HCT116 (cell line): ENCODE results near the gene HMGXB4. TPM values are rescaled to one million over a fixed set of nuclear protein-coding genes. Genes with fewer than 3 reads are reported as not detected.

ENCODE experiments used
- ATAC-seq: fragments of 200-7000 bp; cut with Tn5 transposase; 2 replicates; pipeline ENCODE4 v1.9.1; 2020; ENCODE audit warnings: mild to moderate bottlenecking, moderate library complexity
- BruUV-seq: library from RNA; stranded (reverse); fragments of 400-500 nt; replicated peaks from 2 replicates; lab custom pipeline; 2021; lab: Mats Ljungman, UMichigan
- CTCF ChIA-PET: fragments of 300-600 bp; sonication (Branson Sonifier 250); formaldehyde crosslinking; loops from one replicate; lab custom pipeline; 2021; ENCODE audit warnings: antibody characterized with exemption; lab: Charles Lee
- POLR2A ChIA-PET: fragments of 300-600, 350-600 bp; sonication (Branson Sonifier 250); formaldehyde crosslinking; loops from one replicate; lab custom pipeline; 2021; ENCODE audit warnings: antibody characterized with exemption; lab: Charles Lee
- RAD21 ChIA-PET, 2 experiments: fragments of 300-600 bp; sonication (Branson Sonifier 250); formaldehyde crosslinking; loops; one replicate each; lab custom pipeline; 2023; ENCODE audit warnings: low total read pairs in 2 of 2; ENCODE audit not compliant: uncharacterized antibody in 2 of 2, unreplicated experiment in 2 of 2, low non-redundant PET in 1 of 2; lab: Charles Lee
- DNase-seq: peaks from one replicate; pipeline ENCODE4 v3.0.0-alpha.2; 2010; ENCODE audit warnings: low read depth, low spot score
- H2AFZ ChIP-seq: fragments of 200-600 bp; shearing (Covaris generic), sonication (generic); 2 replicates; pipeline ENCODE4 v1.6.1; 2017; ENCODE audit warnings: low read depth, mixed run types, mixed read lengths, antibody characterized with exemption, low read length; ENCODE audit not compliant: poor library complexity, severe bottlenecking
- H3K27ac ChIP-seq: 2 replicates; pipeline ENCODE4 v1.5.1; 2012; ENCODE audit warnings: low read depth, low read length
- H3K27me3 ChIP-seq: fragments of 200-600 bp; sonication (generic); 2 replicates; pipeline ENCODE4 v1.6.1; 2016; ENCODE audit warnings: mixed run types, low read length, mixed read lengths; ENCODE audit not compliant: insufficient read depth
- H3K36me3 ChIP-seq, 2 experiments: fragments of 200-500 bp in 1 of 2; fragments of 200-600 bp in 1 of 2; sonication (Bioruptor generic) in 1 of 2; sonication (generic) in 1 of 2; 2 replicates each; pipeline versions ENCODE4 v1.5.1 to v1.6.1; 2014 to 2016; ENCODE audit warnings: low read length in 2 of 2, inconsistent platforms in 1 of 2, mixed read lengths in 1 of 2, mixed run types in 1 of 2; ENCODE audit not compliant: insufficient read depth in 2 of 2, control insufficient read depth in 1 of 2
- H3K4me1 ChIP-seq, 2 experiments: fragments of 200-600 bp in 1 of 2; sonication (generic) in 1 of 2; 2 replicates each; pipeline versions ENCODE4 v1.5.1 to v1.6.1; 2012 to 2017; ENCODE audit warnings: low read length in 2 of 2, inconsistent platforms in 1 of 2, mild to moderate bottlenecking in 1 of 2, mixed read lengths in 1 of 2, mixed run types in 1 of 2, moderate library complexity in 1 of 2; ENCODE audit not compliant: insufficient read depth in 2 of 2, control insufficient read depth in 1 of 2
- H3K4me2 ChIP-seq: fragments of 200-600 bp; sonication (generic); 2 replicates; pipeline ENCODE4 v1.6.1; 2017; ENCODE audit warnings: mixed run types, low read length, mixed read lengths
- H3K4me3 ChIP-seq, 2 experiments: fragments of 200-600 bp in 1 of 2; sonication (generic) in 1 of 2; replicated peaks in 1 of 2; 2 replicates each; pipeline ENCODE4 v1.5.1; 2011 to 2016; ENCODE audit warnings: low read length in 2 of 2, control low read depth in 1 of 2, low read depth in 1 of 2, mild to moderate bottlenecking in 1 of 2, mixed read lengths in 1 of 2, mixed run types in 1 of 2
- H3K79me2 ChIP-seq: fragments of 200-600 bp; sonication (generic); 2 replicates; pipeline ENCODE4 v1.6.1; 2017; ENCODE audit warnings: mild to moderate bottlenecking, mixed run types, low read length, moderate library complexity, mixed read lengths; ENCODE audit not compliant: insufficient read depth
- H3K9ac ChIP-seq: fragments of 200-600 bp; sonication (generic); 2 replicates; pipeline ENCODE4 v1.6.1; 2016; ENCODE audit warnings: low read length, mixed read lengths
- H3K9me2 ChIP-seq: fragments of 200-600 bp; sonication (generic), shearing (Covaris generic); 2 replicates; pipeline ENCODE4 v1.6.1; 2017; ENCODE audit warnings: mixed run types, mild to moderate bottlenecking, moderate library complexity; ENCODE audit not compliant: insufficient read depth
- H3K9me3 ChIP-seq, 2 experiments: fragments of 200-500 bp in 1 of 2; fragments of 200-600 bp in 1 of 2; sonication (Bioruptor generic) in 1 of 2; sonication (generic) in 1 of 2; 2 replicates each; pipeline ENCODE4 v1.6.1; 2014 to 2017; ENCODE audit warnings: low read length in 2 of 2, mixed read lengths in 2 of 2, inconsistent platforms in 1 of 2, low read depth in 1 of 2, mild to moderate bottlenecking in 1 of 2, mixed run types in 1 of 2, moderate library complexity in 1 of 2; ENCODE audit not compliant: control insufficient read depth in 1 of 2, insufficient read depth in 1 of 2
- H4K20me1 ChIP-seq: fragments of 200-600 bp; sonication (generic), shearing (Covaris generic); 2 replicates; pipeline ENCODE4 v1.6.1; 2017; ENCODE audit warnings: mixed run types, mild to moderate bottlenecking, moderate library complexity; ENCODE audit not compliant: insufficient read depth
- CEBPB ChIP-seq: IDR thresholded peaks from 2 replicates; pipeline ENCODE4 v1.6.1; 2012; ENCODE audit warnings: low read depth
- EGR1 ChIP-seq: IDR thresholded peaks from 2 replicates; pipeline ENCODE4 v1.6.1; 2012; ENCODE audit warnings: low read depth
- ELF1 ChIP-seq: IDR thresholded peaks from 2 replicates; pipeline ENCODE4 v1.6.1; 2012; ENCODE audit warnings: low read depth, borderline replicate concordance
- FOSL1 ChIP-seq: IDR thresholded peaks from 2 replicates; pipeline ENCODE4 v1.6.1; 2012; ENCODE audit warnings: low read depth
- JUND ChIP-seq: IDR thresholded peaks from 2 replicates; pipeline ENCODE4 v1.6.1; 2012
- SIN3A ChIP-seq: IDR thresholded peaks from 2 replicates; pipeline ENCODE4 v1.6.1; 2012; ENCODE audit warnings: low read depth
- YY1 ChIP-seq: IDR thresholded peaks from 2 replicates; pipeline ENCODE4 v1.6.1; 2011; ENCODE audit warnings: low read length, low read depth, moderate library complexity, mild to moderate bottlenecking; ENCODE audit not compliant: insufficient replicate concordance; ENCODE audit errors: extremely low read depth
- ZFX ChIP-seq: fragments of 450-650 bp; IDR thresholded peaks from 2 replicates; pipeline ENCODE4 v1.6.1; 2017
- ZNF274 ChIP-seq: fragments of 200-500 bp; sonication (Bioruptor generic); IDR thresholded peaks from 2 replicates; pipeline ENCODE4 v1.6.1; 2014; ENCODE audit warnings: mild to moderate bottlenecking, low read depth, low read length, inconsistent platforms
- intact Hi-C: fragments of 100-400 bp; cut with micrococcal nuclease; formaldehyde crosslinking; loops from 2 replicates; pipeline ENCODE4 v1.10.0; 2022
- total RNA-seq: library from RNA; stranded (reverse); gene quantifications from one replicate; pipeline ENCODE4 v1.2.1, GENCODE V29; 2021; ENCODE audit not compliant: unreplicated experiment
- TF ChIP-seq, protein P1 (sequence below): IDR thresholded peaks from 2 replicates; pipeline ENCODE4 v1.6.1; 2012; ENCODE audit warnings: low read depth
- TF ChIP-seq, protein P2 (sequence below): IDR thresholded peaks from 2 replicates; pipeline ENCODE4 v1.6.1; 2012
- TF ChIP-seq, protein P3 (sequence below): IDR thresholded peaks from 2 replicates; pipeline ENCODE4 v1.6.1; 2012
- TF ChIP-seq, protein P4 (sequence below): IDR thresholded peaks from 2 replicates; pipeline ENCODE4 v1.6.1; 2011; ENCODE audit warnings: mild to moderate bottlenecking, low read length, moderate library complexity; ENCODE audit not compliant: insufficient replicate concordance; ENCODE audit errors: extremely low read depth

Gene HMGXB4
- total RNA-seq, 1 experiment from 2014 or later, result 36.7 TPM

DNA sequence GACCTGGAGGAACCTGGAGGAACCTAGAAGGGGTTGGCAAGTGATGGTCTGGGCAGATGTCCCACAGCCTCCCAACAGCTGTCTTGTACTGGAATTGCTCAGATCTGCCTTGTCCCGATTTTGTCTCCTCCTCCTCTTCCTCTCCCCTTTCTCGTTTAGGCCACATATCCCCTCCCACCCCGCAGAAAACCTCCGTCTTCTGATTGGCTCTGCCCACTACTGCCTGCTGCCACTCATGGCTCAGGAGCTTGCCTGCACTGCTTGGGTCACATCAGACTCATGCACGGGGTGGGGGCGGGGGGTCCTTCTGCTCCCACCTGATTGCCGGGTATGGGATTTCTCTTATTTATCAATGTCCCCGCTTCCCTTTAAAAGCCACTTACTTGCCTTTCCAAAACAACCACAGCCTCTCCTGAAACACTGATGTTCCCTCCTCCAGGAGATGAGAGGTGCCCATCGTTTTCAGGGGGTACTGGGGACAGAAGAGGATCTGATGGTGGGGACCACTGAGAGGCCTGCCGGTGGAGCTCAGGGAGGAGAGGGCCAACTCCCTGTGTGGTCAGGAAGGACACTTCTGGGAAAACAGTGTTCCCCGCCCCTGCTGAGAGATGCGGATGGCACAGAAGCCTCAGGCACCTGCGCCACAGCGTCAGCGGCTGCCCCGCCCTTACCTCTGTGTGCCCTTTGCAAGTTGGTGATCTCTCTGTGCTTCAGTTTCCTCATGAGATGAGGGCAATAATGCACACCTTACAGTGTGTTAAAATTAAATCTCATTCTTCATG lies 57.1 kb downstream of the HMGXB4 start:
- no peak overlapping the region for H2AFZ ChIP-seq
- ChIA-PET CTCF (no interaction called here), RAD21 (no interaction called here), POLR2A (no interaction called here)
- ATAC-seq, result no peak; the same call in 1 of the 2 replicates
- no peaks in the 10 kb centered on the region for H3K27me3 ChIP-seq
- no peaks in the 10 kb centered on the region for H3K9me2 ChIP-seq
- no peak overlapping the region for H3K4me2 ChIP-seq
- no peak overlapping the region for H3K4me3 ChIP-seq
- 0 out of 2 replicates have a peak, but pooled peaks cover 2% of the 10 kb centered on the region for H3K79me2 ChIP-seq
- no TSS peak for BruUV-seq
- TF ChIP-seq, protein P1, sequence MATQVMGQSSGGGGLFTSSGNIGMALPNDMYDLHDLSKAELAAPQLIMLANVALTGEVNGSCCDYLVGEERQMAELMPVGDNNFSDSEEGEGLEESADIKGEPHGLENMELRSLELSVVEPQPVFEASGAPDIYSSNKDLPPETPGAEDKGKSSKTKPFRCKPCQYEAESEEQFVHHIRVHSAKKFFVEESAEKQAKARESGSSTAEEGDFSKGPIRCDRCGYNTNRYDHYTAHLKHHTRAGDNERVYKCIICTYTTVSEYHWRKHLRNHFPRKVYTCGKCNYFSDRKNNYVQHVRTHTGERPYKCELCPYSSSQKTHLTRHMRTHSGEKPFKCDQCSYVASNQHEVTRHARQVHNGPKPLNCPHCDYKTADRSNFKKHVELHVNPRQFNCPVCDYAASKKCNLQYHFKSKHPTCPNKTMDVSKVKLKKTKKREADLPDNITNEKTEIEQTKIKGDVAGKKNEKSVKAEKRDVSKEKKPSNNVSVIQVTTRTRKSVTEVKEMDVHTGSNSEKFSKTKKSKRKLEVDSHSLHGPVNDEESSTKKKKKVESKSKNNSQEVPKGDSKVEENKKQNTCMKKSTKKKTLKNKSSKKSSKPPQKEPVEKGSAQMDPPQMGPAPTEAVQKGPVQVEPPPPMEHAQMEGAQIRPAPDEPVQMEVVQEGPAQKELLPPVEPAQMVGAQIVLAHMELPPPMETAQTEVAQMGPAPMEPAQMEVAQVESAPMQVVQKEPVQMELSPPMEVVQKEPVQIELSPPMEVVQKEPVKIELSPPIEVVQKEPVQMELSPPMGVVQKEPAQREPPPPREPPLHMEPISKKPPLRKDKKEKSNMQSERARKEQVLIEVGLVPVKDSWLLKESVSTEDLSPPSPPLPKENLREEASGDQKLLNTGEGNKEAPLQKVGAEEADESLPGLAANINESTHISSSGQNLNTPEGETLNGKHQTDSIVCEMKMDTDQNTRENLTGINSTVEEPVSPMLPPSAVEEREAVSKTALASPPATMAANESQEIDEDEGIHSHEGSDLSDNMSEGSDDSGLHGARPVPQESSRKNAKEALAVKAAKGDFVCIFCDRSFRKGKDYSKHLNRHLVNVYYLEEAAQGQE, result no peak
- intact Hi-C loops, result no loop called here
- no peak for DNase-seq
- H3K36me3 ChIP-seq, result no peaks in the 10 kb centered on the region
- H4K20me1 ChIP-seq, result no peaks in the 10 kb centered on the region
- no peaks in the 10 kb centered on the region for H3K9me3 ChIP-seq
- no peak overlapping the region for H3K27ac ChIP-seq
- peaks cover 27 to 45% of the 10 kb centered on the region in 2 experiments for H3K4me1 ChIP-seq
- H3K9ac ChIP-seq, result no peak overlapping the region

DNA sequence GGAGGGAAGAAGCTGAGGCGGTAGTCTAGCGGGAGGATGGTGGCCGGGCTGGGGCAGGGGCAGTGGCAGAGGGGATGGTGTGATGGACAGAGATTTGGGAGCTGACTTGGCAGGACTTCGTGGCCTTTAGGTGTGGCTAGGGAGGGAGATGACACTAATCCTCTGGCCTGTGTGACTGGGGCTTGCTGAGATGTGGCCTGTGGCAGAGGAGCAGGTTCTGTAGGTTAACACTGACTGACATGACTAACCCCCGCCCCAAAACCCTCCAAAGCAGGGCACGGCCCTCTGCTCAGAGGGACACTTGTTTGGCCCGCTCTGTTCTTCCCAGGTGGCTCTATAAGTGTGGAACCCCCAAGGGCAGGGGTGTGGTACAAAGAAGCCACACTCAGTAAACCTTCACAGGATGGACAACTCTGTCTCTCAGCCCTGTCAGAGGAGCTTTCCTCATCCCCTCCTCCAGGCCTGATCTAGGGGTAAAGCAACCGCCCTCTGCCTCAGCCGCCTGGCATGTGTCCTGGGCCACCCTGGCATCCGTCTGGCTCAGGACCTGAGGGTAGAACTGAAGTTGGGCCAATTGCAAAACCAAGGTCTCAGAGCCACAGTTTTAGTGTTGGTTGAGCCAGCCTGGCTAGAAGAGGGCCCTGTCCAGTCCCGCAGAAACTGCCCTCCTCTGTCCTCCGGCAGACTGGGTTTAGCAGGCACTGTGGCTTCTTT lies 58.0 kb downstream of the HMGXB4 start:
- no TSS peak for BruUV-seq
- Histone ChIP-seq H3K4me3 (no peak overlapping the region), H3K4me2 (no peak overlapping the region), H4K20me1 (no peaks in the 10 kb centered on the region), H3K9me2 (no peaks in the 10 kb centered on the region), H3K79me2 (0 out of 2 replicates have a peak, but pooled peaks cover 2% of the 10 kb centered on the region), H3K9ac (no peak overlapping the region), H3K4me1 (peaks cover 27 to 45% of the 10 kb centered on the region in 2 experiments), H2AFZ (no peak overlapping the region), H3K9me3 (no peaks in the 10 kb centered on the region), H3K27ac (no peak overlapping the region), H3K27me3 (no peaks in the 10 kb centered on the region), H3K36me3 (no peaks in the 10 kb centered on the region)
- CTCF ChIA-PET, result no interaction called here
- POLR2A ChIA-PET, result no interaction called here
- DNase-seq, result no peak
- intact Hi-C loops, result no loop called here
- RAD21 ChIA-PET, result no interaction called here
- no peak for ATAC-seq
- no peak for TF ChIP-seq YY1
- TF ChIP-seq, protein P2, sequence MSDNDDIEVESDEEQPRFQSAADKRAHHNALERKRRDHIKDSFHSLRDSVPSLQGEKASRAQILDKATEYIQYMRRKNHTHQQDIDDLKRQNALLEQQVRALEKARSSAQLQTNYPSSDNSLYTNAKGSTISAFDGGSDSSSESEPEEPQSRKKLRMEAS, result no peak
- TF ChIP-seq, protein P3, sequence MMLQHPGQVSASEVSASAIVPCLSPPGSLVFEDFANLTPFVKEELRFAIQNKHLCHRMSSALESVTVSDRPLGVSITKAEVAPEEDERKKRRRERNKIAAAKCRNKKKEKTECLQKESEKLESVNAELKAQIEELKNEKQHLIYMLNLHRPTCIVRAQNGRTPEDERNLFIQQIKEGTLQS, result no peak
- TF ChIP-seq CEBPB, result no peak
- no peak for TF ChIP-seq FOSL1
- TF ChIP-seq EGR1, result no peak
- no peak for TF ChIP-seq ZNF274
- TF ChIP-seq, protein P4, sequence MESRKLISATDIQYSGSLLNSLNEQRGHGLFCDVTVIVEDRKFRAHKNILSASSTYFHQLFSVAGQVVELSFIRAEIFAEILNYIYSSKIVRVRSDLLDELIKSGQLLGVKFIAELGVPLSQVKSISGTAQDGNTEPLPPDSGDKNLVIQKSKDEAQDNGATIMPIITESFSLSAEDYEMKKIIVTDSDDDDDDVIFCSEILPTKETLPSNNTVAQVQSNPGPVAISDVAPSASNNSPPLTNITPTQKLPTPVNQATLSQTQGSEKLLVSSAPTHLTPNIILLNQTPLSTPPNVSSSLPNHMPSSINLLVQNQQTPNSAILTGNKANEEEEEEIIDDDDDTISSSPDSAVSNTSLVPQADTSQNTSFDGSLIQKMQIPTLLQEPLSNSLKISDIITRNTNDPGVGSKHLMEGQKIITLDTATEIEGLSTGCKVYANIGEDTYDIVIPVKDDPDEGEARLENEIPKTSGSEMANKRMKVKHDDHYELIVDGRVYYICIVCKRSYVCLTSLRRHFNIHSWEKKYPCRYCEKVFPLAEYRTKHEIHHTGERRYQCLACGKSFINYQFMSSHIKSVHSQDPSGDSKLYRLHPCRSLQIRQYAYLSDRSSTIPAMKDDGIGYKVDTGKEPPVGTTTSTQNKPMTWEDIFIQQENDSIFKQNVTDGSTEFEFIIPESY, result no peak
- TF ChIP-seq ELF1, result no peak
- no peak for TF ChIP-seq ZFX
- TF ChIP-seq SIN3A, result no peak
- no peak for TF ChIP-seq JUND
